Measurements from ENCODE around the gene CNTRL. TPM values are rescaled to one million over a fixed set of nuclear protein-coding genes. Genes with fewer than 3 reads are reported as not detected.

The CNTRL gene
- polyA plus RNA-seq, 1 of the 3 experiments (the other 2 are of a cell fraction) = 3.6 TPM

GRCh38 chr9:121122246-121123032 lies 47.7 kb downstream of the CNTRL start:
- Histone ChIP-seq H3K27me3 (ENCODE audit: insufficient read depth) (no peaks in the 10 kb centered on the region), H2AFZ (ENCODE audit: low read depth) (peak overlapping the region; percentile 81), H3K36me3 (replicated peaks in 1 of 2; ENCODE audit: control insufficient read depth in 1 of 2, insufficient read depth in 2 of 2, low read length in 1 of 2) (peaks cover 8 to 13% of the 10 kb centered on the region in 2 experiments), H4K20me1 (ENCODE audit: insufficient read depth) (no peaks in the 10 kb centered on the region), H3K4me1 (ENCODE audit: control insufficient read depth in 1 of 2, insufficient read depth in 2 of 2, low read depth in 1 of 2, low read length in 1 of 2) (peaks cover 5 to 9% of the 10 kb centered on the region in 2 experiments; a peak in 3 of 4 replicates), H3K9me3 (no peaks in the 10 kb centered on the region), H3K79me2 (ENCODE audit: insufficient read depth) (peaks cover 36% of the 10 kb centered on the region), H3K27ac (ENCODE audit: low read depth in 2 of 2, low read length in 1 of 2) (peak overlapping the region; percentile 57 to 75), H3K9ac (peak overlapping the region; percentile 66; the same call in 1 of the 2 replicates), H3K4me2 (peak overlapping the region; percentile 66), H3F3A (replicated peaks; ENCODE audit: insufficient read depth) (peaks cover 12% of the 10 kb centered on the region), H3K4me3 (ENCODE audit: low read depth in 2 of 2, low read length in 1 of 2) (peak overlapping the region; percentile 57 to 60), H3K9me2 (no peaks in the 10 kb centered on the region)
- no peak for DNase-seq
- POLR2A ChIA-PET = interaction anchor here (1.3 kb wide), 1 partner anchor 13 kb away, joined by 3 read pairs; no protein-coding TSS in a partner anchor
- 60% methylated on average over 5 of the region's 5 CpGs for WGBS (ENCODE audit: low lambda C conversion rate)
- TF ChIP-seq NRF1 (IDR thresholded peaks at IDR 0.05; ENCODE audit: low read depth, low read length) (no peak), FOSL2 (IDR thresholded peaks at IDR 0.05; ENCODE audit: borderline replicate concordance, low read depth) (no peak), NFIC (IDR thresholded peaks at IDR 0.05; ENCODE audit: borderline replicate concordance) (no peak), CTCF (IDR thresholded peaks at IDR 0.05) (no peak), RAD21 (IDR thresholded peaks at IDR 0.05; ENCODE audit: low read length) (no peak), YY1 (IDR thresholded peaks at IDR 0.05; ENCODE audit: low read depth) (no peak), RXRA (IDR thresholded peaks at IDR 0.05; ENCODE audit: borderline replicate concordance, low read depth) (no peak), RFX5 (IDR thresholded peaks at IDR 0.05; ENCODE audit: low read length) (no peak), TEAD4 (IDR thresholded peaks at IDR 0.05; ENCODE audit: borderline replicate concordance, insufficient read depth) (no peak)
- CTCF ChIA-PET = interaction anchor here (0.9 to 1.5 kb wide), 7 partner anchors 11 to 373 kb away, joined by 3 to 4 read pairs (median 3); no protein-coding TSS in a partner anchor

GRCh38 chr9:121123816-121124535 lies 49.2 kb downstream of the CNTRL start:
- Histone ChIP-seq H2AFZ (ENCODE audit: low read depth) (no peak overlapping the region), H4K20me1 (ENCODE audit: insufficient read depth) (no peaks in the 10 kb centered on the region), H3F3A (replicated peaks; ENCODE audit: insufficient read depth) (peaks cover 12% of the 10 kb centered on the region), H3K4me3 (ENCODE audit: low read depth in 2 of 2, low read length in 1 of 2) (no peak overlapping the region), H3K27me3 (ENCODE audit: insufficient read depth) (no peaks in the 10 kb centered on the region), H3K9ac (no peak overlapping the region), H3K9me3 (no peaks in the 10 kb centered on the region), H3K4me2 (no peak overlapping the region), H3K4me1 (ENCODE audit: control insufficient read depth in 1 of 2, insufficient read depth in 2 of 2, low read depth in 1 of 2, low read length in 1 of 2) (peaks cover 5 to 9% of the 10 kb centered on the region in 2 experiments; a peak in 3 of 4 replicates), H3K36me3 (replicated peaks in 1 of 2; ENCODE audit: control insufficient read depth in 1 of 2, insufficient read depth in 2 of 2, low read length in 1 of 2) (peaks cover 8 to 13% of the 10 kb centered on the region in 2 experiments), H3K27ac (ENCODE audit: low read depth in 2 of 2, low read length in 1 of 2) (no peak overlapping the region), H3K79me2 (ENCODE audit: insufficient read depth) (peaks cover 39% of the 10 kb centered on the region), H3K9me2 (no peaks in the 10 kb centered on the region)
- TF ChIP-seq RCOR1 (IDR thresholded peaks at IDR 0.05; ENCODE audit: low read length) (no peak), CTCF (IDR thresholded peaks at IDR 0.05) (no peak), FOSL2 (IDR thresholded peaks at IDR 0.05; ENCODE audit: borderline replicate concordance, low read depth) (no peak), FOXM1 (IDR thresholded peaks at IDR 0.05; ENCODE audit: low read depth) (no peak), RXRA (IDR thresholded peaks at IDR 0.05; ENCODE audit: borderline replicate concordance, low read depth) (no peak), ELF1 (IDR thresholded peaks at IDR 0.05) (no peak)
- TF ChIP-seq, protein P1, sequence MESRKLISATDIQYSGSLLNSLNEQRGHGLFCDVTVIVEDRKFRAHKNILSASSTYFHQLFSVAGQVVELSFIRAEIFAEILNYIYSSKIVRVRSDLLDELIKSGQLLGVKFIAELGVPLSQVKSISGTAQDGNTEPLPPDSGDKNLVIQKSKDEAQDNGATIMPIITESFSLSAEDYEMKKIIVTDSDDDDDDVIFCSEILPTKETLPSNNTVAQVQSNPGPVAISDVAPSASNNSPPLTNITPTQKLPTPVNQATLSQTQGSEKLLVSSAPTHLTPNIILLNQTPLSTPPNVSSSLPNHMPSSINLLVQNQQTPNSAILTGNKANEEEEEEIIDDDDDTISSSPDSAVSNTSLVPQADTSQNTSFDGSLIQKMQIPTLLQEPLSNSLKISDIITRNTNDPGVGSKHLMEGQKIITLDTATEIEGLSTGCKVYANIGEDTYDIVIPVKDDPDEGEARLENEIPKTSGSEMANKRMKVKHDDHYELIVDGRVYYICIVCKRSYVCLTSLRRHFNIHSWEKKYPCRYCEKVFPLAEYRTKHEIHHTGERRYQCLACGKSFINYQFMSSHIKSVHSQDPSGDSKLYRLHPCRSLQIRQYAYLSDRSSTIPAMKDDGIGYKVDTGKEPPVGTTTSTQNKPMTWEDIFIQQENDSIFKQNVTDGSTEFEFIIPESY (IDR thresholded peaks at IDR 0.05; ENCODE audit: borderline replicate concordance, low read depth) = no peak
- 91% methylated on average over 5 of the region's 5 CpGs for WGBS (ENCODE audit: low lambda C conversion rate)
- ChIA-PET POLR2A (no interaction called here), CTCF (interaction anchor here (0.8 to 1.4 kb wide), 2 partner anchors 13 to 64 kb away, joined by 3 to 5 read pairs; no protein-coding TSS in a partner anchor)
- no peak for DNase-seq
